Activated CD8-positive, alpha-beta T cell treated with anti-CD3 and anti-CD28 coated beads for 36 hours (primary cell): Measurements from ENCODE around the gene NPIPA5. TPM values are rescaled to one million over a fixed set of nuclear protein-coding genes. Genes with fewer than 3 reads are reported as not detected.
A peak's percentile ranks its signal among the peaks of the same experiment; 100 is the strongest.
"Not testable (repeated sequence)": the region's sequence is repeated elsewhere in the genome, so short reads cannot be mapped to it uniquely, and the experiment has no call there.

Experiments used
- ATAC-seq: fragments of 200-7000 bp; cut with Tn5 transposase; one replicate; pipeline ENCODE4 v1.10.0; 2021; ENCODE audit warnings: mild to moderate bottlenecking, moderate library complexity
- CTCF ChIA-PET: fragments of 350-600 bp; sonication (Branson Sonifier 250); formaldehyde crosslinking; loops from one replicate; lab custom pipeline; 2021; ENCODE audit warnings: antibody characterized with exemption; lab: Charles Lee
- POLR2A ChIA-PET: fragments of 350-600 bp; sonication (Branson Sonifier 250); formaldehyde crosslinking; loops from one replicate; lab custom pipeline; 2021; ENCODE audit warnings: antibody characterized with exemption; lab: Charles Lee
- DNase-seq: peaks from one replicate; pipeline ENCODE4 v3.0.0-alpha.2; 2020
- H3K27ac Mint-ChIP-seq: one replicate; pipeline ENCODE4 v1.8.0; 2021; ENCODE audit warnings: mild to moderate bottlenecking, mixed read lengths
- H3K27me3 Mint-ChIP-seq: one replicate; pipeline ENCODE4 v1.8.0; 2021; ENCODE audit warnings: mixed read lengths
- H3K36me3 Mint-ChIP-seq: one replicate; pipeline ENCODE4 v1.8.0; 2021; ENCODE audit warnings: low read depth, mixed read lengths
- H3K4me1 Mint-ChIP-seq: one replicate; pipeline ENCODE4 v1.8.0; 2021; ENCODE audit warnings: low read depth, mixed read lengths
- H3K4me3 Mint-ChIP-seq: one replicate; pipeline ENCODE4 v1.8.0; 2021; ENCODE audit warnings: mild to moderate bottlenecking, moderate library complexity, mixed read lengths
- H3K9me3 Mint-ChIP-seq: one replicate; pipeline ENCODE4 v1.8.0; 2021; ENCODE audit warnings: mixed read lengths
- intact Hi-C: fragments of 100-400 bp; cut with micrococcal nuclease; formaldehyde crosslinking; loops from one replicate; pipeline ENCODE4 v1.10.0; 2022
- total RNA-seq, 2 experiments: library from RNA; stranded (reverse); gene quantifications; one replicate each; pipeline ENCODE4 v1.2.3, GENCODE V29; 2021
- TF ChIP-seq, protein P1 (sequence below): fragments of 200-600 bp; IDR thresholded peaks from one replicate; pipeline ENCODE4 v1.8.0; 2022; ENCODE audit warnings: antibody characterized with exemption, mild to moderate bottlenecking

Gene NPIPA5
- 1 to 10 TPM in 1 of 2 experiments, under 1 TPM in 1; 0.40 to 2.8 TPM for total RNA-seq

DNA sequence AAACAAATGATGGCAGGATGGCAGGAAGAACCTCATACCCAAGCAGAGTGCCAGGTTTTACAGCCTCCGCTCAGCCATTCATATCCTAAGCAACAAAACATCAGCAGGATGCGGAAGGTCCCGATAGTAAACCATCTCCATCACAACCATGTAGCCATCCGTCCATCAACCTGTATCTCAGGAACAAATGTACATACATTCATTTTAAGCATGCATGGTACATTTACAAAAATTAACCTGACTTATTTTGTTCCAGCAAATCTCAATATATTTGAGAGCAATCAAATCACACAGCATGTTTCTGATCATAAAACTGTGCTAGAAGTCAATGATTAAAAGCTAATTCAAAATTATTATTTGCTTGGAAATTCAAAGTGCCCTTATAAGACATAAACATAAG lies at the start of gene NPIPA5:
Gene NPIPA5, minus strand, starts transcription at position 101 of the 400 bp plus-strand sequence. Its CDS starts 0 bp downstream, at position 101.
- POLR2A ChIA-PET, H3K4me3 Mint-ChIP-seq, CTCF ChIA-PET, H3K27ac Mint-ChIP-seq, H3K4me1 Mint-ChIP-seq, H3K36me3 Mint-ChIP-seq, H3K9me3 Mint-ChIP-seq, ATAC-seq, intact Hi-C loops, DNase-seq, H3K27me3 Mint-ChIP-seq: not testable (repeated sequence)

DNA sequence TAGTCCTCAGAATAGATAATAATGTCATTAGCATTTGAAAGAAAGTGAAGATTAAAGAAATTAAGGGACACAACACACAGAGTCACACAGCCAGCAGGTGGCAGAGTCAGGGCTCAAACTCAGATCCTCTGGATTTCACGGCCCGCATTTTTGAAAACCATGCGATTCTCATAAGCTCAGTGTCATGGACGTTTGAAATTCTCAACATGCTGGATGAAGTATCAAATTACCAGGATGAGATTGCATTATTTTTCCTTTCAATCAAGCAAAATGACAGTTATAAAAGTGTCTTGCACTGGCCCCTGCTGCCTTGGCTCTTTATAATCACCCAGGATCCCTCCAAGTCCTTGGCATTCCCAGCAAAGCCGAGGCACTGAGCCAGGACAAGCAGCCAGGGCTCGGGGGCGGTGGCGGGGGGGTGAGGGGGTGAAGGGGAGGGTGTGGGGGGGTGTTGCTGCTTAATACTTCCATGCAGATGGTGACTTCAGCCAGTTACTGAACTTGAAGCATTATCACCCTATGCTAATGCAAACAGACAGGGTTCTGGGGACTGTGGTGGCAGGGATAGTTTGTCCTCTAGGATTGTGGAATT lies 49.6 kb upstream of the NPIPA5 start:
- Mint-ChIP-seq H3K27me3 (peaks cover 1% of the 10 kb centered on the region), H3K36me3 (no peaks in the 10 kb centered on the region), H3K9me3 (no peaks in the 10 kb centered on the region), H3K4me1 (peaks cover 3% of the 10 kb centered on the region), H3K27ac (no peak overlapping the region), H3K4me3 (no peak overlapping the region)
- intact Hi-C loops: no loop called here
- TF ChIP-seq, protein P1, sequence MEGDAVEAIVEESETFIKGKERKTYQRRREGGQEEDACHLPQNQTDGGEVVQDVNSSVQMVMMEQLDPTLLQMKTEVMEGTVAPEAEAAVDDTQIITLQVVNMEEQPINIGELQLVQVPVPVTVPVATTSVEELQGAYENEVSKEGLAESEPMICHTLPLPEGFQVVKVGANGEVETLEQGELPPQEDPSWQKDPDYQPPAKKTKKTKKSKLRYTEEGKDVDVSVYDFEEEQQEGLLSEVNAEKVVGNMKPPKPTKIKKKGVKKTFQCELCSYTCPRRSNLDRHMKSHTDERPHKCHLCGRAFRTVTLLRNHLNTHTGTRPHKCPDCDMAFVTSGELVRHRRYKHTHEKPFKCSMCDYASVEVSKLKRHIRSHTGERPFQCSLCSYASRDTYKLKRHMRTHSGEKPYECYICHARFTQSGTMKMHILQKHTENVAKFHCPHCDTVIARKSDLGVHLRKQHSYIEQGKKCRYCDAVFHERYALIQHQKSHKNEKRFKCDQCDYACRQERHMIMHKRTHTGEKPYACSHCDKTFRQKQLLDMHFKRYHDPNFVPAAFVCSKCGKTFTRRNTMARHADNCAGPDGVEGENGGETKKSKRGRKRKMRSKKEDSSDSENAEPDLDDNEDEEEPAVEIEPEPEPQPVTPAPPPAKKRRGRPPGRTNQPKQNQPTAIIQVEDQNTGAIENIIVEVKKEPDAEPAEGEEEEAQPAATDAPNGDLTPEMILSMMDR: peak; percentile 66
- ChIA-PET POLR2A (no interaction called here), CTCF (interaction anchor here (0.6 to 2.1 kb wide), 15 partner anchors 9 to 217 kb away, joined by 3 to 11 read pairs (median 3); partner anchors contain the start of gene MARF1)
- DNase-seq (peak; percentile 76), ATAC-seq (peak; percentile 68)

DNA sequence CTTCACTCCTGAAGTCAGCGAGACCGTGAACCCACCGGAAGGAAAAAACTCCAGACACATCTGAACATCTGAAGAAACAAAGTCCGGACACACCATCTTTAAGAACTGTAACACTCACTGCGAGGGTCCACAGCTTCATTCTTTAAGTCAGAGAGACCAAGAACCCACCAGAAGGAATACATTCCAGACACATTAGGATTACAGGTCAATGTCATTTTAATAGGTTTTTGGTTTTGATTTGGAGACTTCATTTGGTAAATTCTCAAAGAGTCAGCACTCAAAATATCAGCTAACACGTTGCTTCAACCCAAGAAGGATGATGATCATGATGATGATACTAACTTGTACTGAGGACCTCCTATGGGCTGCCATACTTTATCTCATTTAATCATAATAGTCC lies 48.7 kb upstream of the NPIPA5 start:
- Mint-ChIP-seq H3K4me3 (no peak overlapping the region), H3K9me3 (no peaks in the 10 kb centered on the region), H3K4me1 (peaks cover 3% of the 10 kb centered on the region), H3K36me3 (no peaks in the 10 kb centered on the region), H3K27me3 (peaks cover 1% of the 10 kb centered on the region), H3K27ac (no peak overlapping the region)
- ATAC-seq (no peak), DNase-seq (no peak)
- ChIA-PET CTCF (interaction anchor here (0.7 to 2.1 kb wide), 4 partner anchors 83 to 215 kb away, joined by 3 to 11 read pairs (median 3); partner anchors contain the start of gene MARF1), POLR2A (no interaction called here)
- TF ChIP-seq, protein P1: no peak
- intact Hi-C loops: no loop called here

DNA sequence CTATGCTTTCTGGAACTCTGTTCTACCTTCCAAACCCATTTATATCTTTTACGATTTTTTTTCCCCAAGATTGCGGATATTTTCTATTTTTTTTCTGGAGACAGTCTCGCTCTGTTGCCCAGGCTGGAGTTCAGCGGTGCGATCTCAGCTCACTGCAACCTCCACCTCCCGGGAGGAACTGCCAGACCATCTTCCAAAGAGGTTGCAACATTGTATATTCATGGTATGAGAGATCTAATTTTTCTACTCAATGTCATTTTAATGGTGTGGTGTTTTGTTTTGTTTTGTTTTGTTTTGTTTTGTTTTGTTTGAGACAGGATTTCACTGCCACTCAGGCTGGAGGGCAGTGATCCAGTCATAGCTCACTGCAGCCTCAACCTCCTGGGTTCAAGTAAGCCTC lies 47.8 kb upstream of the NPIPA5 start:
- no peaks in the 10 kb centered on the region for H3K9me3 Mint-ChIP-seq
- DNase-seq (no peak), ATAC-seq (no peak)
- H3K36me3 Mint-ChIP-seq: no peaks in the 10 kb centered on the region
- peaks cover 3% of the 10 kb centered on the region for H3K4me1 Mint-ChIP-seq
- CTCF ChIA-PET: interaction anchor here (2.7 kb wide), 1 partner anchor 279 kb away, joined by 9 read pairs; no protein-coding TSS in a partner anchor
- H3K4me3 Mint-ChIP-seq: no peak overlapping the region
- peaks cover 3% of the 10 kb centered on the region for H3K27me3 Mint-ChIP-seq
- H3K27ac Mint-ChIP-seq: no peak overlapping the region
- POLR2A ChIA-PET: no interaction called here
- intact Hi-C loops: no loop called here
- TF ChIP-seq, protein P1: no peak

- CTCF ChIA-PET: no interaction called here
- intact Hi-C loops: no loop called here
- H3K27ac Mint-ChIP-seq: no peak overlapping the region
- no peaks in the 10 kb centered on the region for H3K36me3 Mint-ChIP-seq
- TF ChIP-seq, protein P1: no peak
- POLR2A ChIA-PET: no interaction called here
- ATAC-seq (no peak), DNase-seq (no peak)
- H3K9me3 Mint-ChIP-seq: no peaks in the 10 kb centered on the region
- no peaks in the 10 kb centered on the region for H3K4me1 Mint-ChIP-seq
- H3K4me3 Mint-ChIP-seq: no peak overlapping the region
- peaks cover 3% of the 10 kb centered on the region for H3K27me3 Mint-ChIP-seq
Measured at GRCh38 chr16:15422222-15422621, 44.1 kb upstream of the NPIPA5 start.

- H3K4me1 Mint-ChIP-seq, H3K4me3 Mint-ChIP-seq, POLR2A ChIA-PET, intact Hi-C loops, H3K27ac Mint-ChIP-seq, H3K27me3 Mint-ChIP-seq, ATAC-seq, H3K9me3 Mint-ChIP-seq, CTCF ChIA-PET, H3K36me3 Mint-ChIP-seq, DNase-seq: not testable (repeated sequence)
Measured at GRCh38 chr16:15421696-15422095, 43.6 kb upstream of the NPIPA5 start.
